K562 (cell line): Measurements from ENCODE around the gene KLF1. TPM values are rescaled to one million over a fixed set of nuclear protein-coding genes. Genes with fewer than 3 reads are reported as not detected.

ENCODE experiments used
- ATF7 ChIP-seq: fragments of 450-650 bp; IDR thresholded peaks from 2 replicates; pipeline ENCODE4 v1.7.1; 2014; ENCODE audit warnings: mild to moderate bottlenecking, moderate library complexity
- C11orf30 ChIP-seq: fragments of 450-650 bp; IDR thresholded peaks from 2 replicates; pipeline ENCODE4 v1.6.1; 2016; ENCODE audit warnings: low read depth, mild to moderate bottlenecking
- DMBX1 ChIP-seq: fragments of 250-450 bp; sonication (Bioruptor Pico); IDR thresholded peaks from 2 replicates; pipeline ENCODE4 v1.8.0; 2022; ENCODE audit warnings: inconsistent platforms, mild to moderate bottlenecking, moderate library complexity, borderline replicate concordance
- HES1 ChIP-seq: fragments of 450-650 bp; IDR thresholded peaks from 2 replicates; pipeline ENCODE4 v1.6.1; 2016; ENCODE audit warnings: low read depth, mild to moderate bottlenecking, moderate library complexity
- HNRNPK ChIP-seq: fragments of 200-400 bp; formaldehyde crosslinking; IDR thresholded peaks from one replicate; pipeline ENCODE4 v1.6.1; 2018; ENCODE audit warnings: mild to moderate bottlenecking, low read depth, low read length; ENCODE audit not compliant: poor library complexity, severe bottlenecking
- HNRNPUL1 ChIP-seq: fragments of 200-400 bp; formaldehyde crosslinking; IDR thresholded peaks from 2 replicates; pipeline ENCODE4 v1.6.1; 2017; ENCODE audit warnings: low read length
- HOMEZ ChIP-seq: fragments of 250-450 bp; sonication (Bioruptor Pico); IDR thresholded peaks from 2 replicates; pipeline ENCODE4 v1.4.0; 2020; ENCODE audit warnings: mild to moderate bottlenecking, moderate library complexity
- ID3 ChIP-seq, 2 experiments: fragments of 250-450 bp in 1 of 2; fragments of 450-650 bp in 1 of 2; sonication (Bioruptor Pico) in 1 of 2; IDR thresholded peaks; 2 replicates each; pipeline versions ENCODE4 v1.6.1 to v1.8.0; 2016 to 2021; ENCODE audit warnings: mild to moderate bottlenecking in 2 of 2, moderate library complexity in 2 of 2, missing compliant biosample characterization in 1 of 2, missing genetic modification characterization in 1 of 2
- IFI16 ChIP-seq: fragments of 250-450 bp; sonication (Bioruptor Pico); IDR thresholded peaks from 2 replicates; pipeline ENCODE4 v2.1.2; 2022; ENCODE audit warnings: mild to moderate bottlenecking, inconsistent platforms
- KLF6 ChIP-seq: fragments of 250-450 bp; sonication (Bioruptor Pico); IDR thresholded peaks from 2 replicates; pipeline ENCODE4 v1.4.0; 2020; ENCODE audit warnings: mild to moderate bottlenecking, moderate library complexity, borderline replicate concordance
- MAX ChIP-seq: sonication (generic); formaldehyde crosslinking; IDR thresholded peaks from 2 replicates; pipeline ENCODE4 v1.9.0; 2022; ENCODE audit warnings: mild to moderate bottlenecking, missing genetic modification reagents
- PBX2 ChIP-seq, 2 experiments: IDR thresholded peaks in 1 of 2; conservative IDR thresholded peaks in 1 of 2; 2 replicates each; pipeline ENCODE4 v1.6.1; 2016; ENCODE audit warnings: low read depth in 2 of 2, mild to moderate bottlenecking in 1 of 2, missing compliant biosample characterization in 1 of 2, missing genetic modification characterization in 1 of 2, moderate library complexity in 1 of 2
- SOX6 ChIP-seq: fragments of 450-650 bp; IDR thresholded peaks from 2 replicates; pipeline ENCODE4 v1.6.1; 2014; ENCODE audit warnings: mild to moderate bottlenecking
- SREBF1 ChIP-seq: fragments of 150-350 bp; IDR thresholded peaks from 2 replicates; pipeline ENCODE4 v1.6.1; 2014; ENCODE audit warnings: antibody characterized with exemption, low read depth, low read length, borderline replicate concordance
- SRSF9 ChIP-seq: fragments of 200-400 bp; formaldehyde crosslinking; IDR thresholded peaks from 2 replicates; pipeline ENCODE4 v1.6.1; 2017; ENCODE audit warnings: low read depth, low read length, borderline replicate concordance
- TEAD1 ChIP-seq, 2 experiments: fragments of 450-650 bp in 1 of 2; sonication (generic) in 1 of 2; formaldehyde crosslinking; IDR thresholded peaks; 2 replicates each; pipeline versions ENCODE4 v1.4.0 to v1.8.0; 2020 to 2022; ENCODE audit warnings: mild to moderate bottlenecking in 2 of 2, missing genetic modification reagents in 1 of 2
- THAP7 ChIP-seq: fragments of 250-450 bp; sonication (Bioruptor Pico); IDR thresholded peaks from 2 replicates; pipeline ENCODE4 v1.5.0; 2021
- ZNF12 ChIP-seq: sonication (generic); formaldehyde crosslinking; IDR thresholded peaks from 2 replicates; pipeline ENCODE4 v1.4.0; 2020; ENCODE audit warnings: mild to moderate bottlenecking, missing genetic modification reagents
- ZNF583 ChIP-seq: fragments of 250-450 bp; sonication (Bioruptor Pico); IDR thresholded peaks from 2 replicates; pipeline ENCODE4 v1.4.0; 2020
- ZNF77 ChIP-seq: fragments of 250-450 bp; sonication (Bioruptor Pico); IDR thresholded peaks from 2 replicates; pipeline ENCODE4 v1.5.0; 2020
- ZNF830 ChIP-seq: fragments of 250-450 bp; sonication (Bioruptor Pico); IDR thresholded peaks from 2 replicates; pipeline ENCODE4 v1.5.0; 2021; ENCODE audit warnings: mild to moderate bottlenecking
- polyA plus RNA-seq, 8 experiments: library from polyadenylated mRNA; depleted of rRNA in 4 of 8; stranded (reverse) in 5 of 8; unstranded in 3 of 8; fragments of >200 nt; fragmentation: Nextera tagmentation in 2 of 8; fragmentation: Illumina TruSeq in 1 of 8; extraction: Ambion mirVana in 2 of 8; extraction: Trizol in 1 of 8; gene quantifications; 2 replicates each; pipeline versions ENCODE4 v1.2.1 to v1.2.3, GENCODE V29; 2011 to 2014; ENCODE audit warnings: inconsistent platforms in 1 of 8, missing spikeins in 1 of 8
- total RNA-seq, 7 experiments: library from RNA; depleted of rRNA in 6 of 7; stranded (reverse); fragments of >200 nt in 6 of 7; fragmentation: Illumina TruSeq in 2 of 7; extraction: Trizol in 2 of 7; gene quantifications; 2 replicates each; pipeline versions ENCODE4 v1.2.1 to v1.2.3, GENCODE V29; 2011 to 2021; ENCODE audit warnings: low replicate concordance in 1 of 7

Gene KLF1
- total and polyA plus RNA-seq, 9 of the 15 experiments (the other 6 are each of a cell fraction or from before 2014, with no cell fraction given), result 8.4 to 163 (median 47.3) TPM

GRCh38 chr19:12882589-12882988 lies 4.4 kb downstream of the KLF1 start (continued):
- TF ChIP-seq PBX2 (CRISPR knock-in tag; IDR thresholded peaks at IDR 0.05; ENCODE audit: low read depth) (no peak), PBX2 (tag; conservative IDR thresholded peaks at IDR 0.05; ENCODE audit: low read depth) (0 out of 2 replicates have a peak, but pooled peaks have one; percentile 32), ATF7 (no peak), SOX6 (no peak), ZNF830 (CRISPR knock-in tag) (no peak), ZNF12 (no peak), ZNF583 (CRISPR knock-in tag) (peak; percentile 92), ID3 (CRISPR knock-in tag; IDR thresholded peaks at IDR 0.05) (peak; percentile 58; the same call in 1 of the 2 replicates), ID3 (tag; IDR thresholded peaks at IDR 0.05) (peak; percentile 76; the same call in 1 of the 2 replicates), DMBX1 (CRISPR knock-in tag) (peak; percentile 96), HNRNPUL1 (no peak), IFI16 (CRISPR knock-in tag) (peak; percentile 72; the same call in 1 of the 2 replicates), MAX (0 out of 2 replicates have a peak, but pooled peaks have one; percentile 4), HES1 (no peak), SREBF1 (no peak), HOMEZ (CRISPR knock-in tag) (peak; percentile 11; the same call in 1 of the 2 replicates), THAP7 (CRISPR knock-in tag) (no peak), KLF6 (CRISPR knock-in tag) (peak; percentile 86), ZNF77 (CRISPR knock-in tag) (no peak), TEAD1 (CRISPR knock-in tag; IDR thresholded peaks at IDR 0.05) (peak in 1 of 2 experiments; percentile 63; a peak in 1 of 4 replicates), HNRNPK (no peak), SRSF9 (no peak), C11orf30 (no peak)
